GM21723 (cell line): Measurements from ENCODE around the gene IL18.
"Not testable (repeated sequence)": the region's sequence is repeated elsewhere in the genome, so short reads cannot be mapped to it uniquely, and the experiment has no call there.

Experiments
- ATAC-seq: cut with Tn5 transposase; IDR thresholded peaks from one replicate; pipeline ENCODE4 v1.9.1; 2021; ENCODE audit warnings: mild to moderate bottlenecking, moderate library complexity; ENCODE audit not compliant: unreplicated experiment

IL18 gene

GRCh38 chr11:112163875-112164685 lies at the start of gene IL18:
Gene IL18, minus strand, starts transcription at chr11:112164094. Its CDS starts 9,041 bp downstream, at chr11:112155053.
- no peak for ATAC-seq

DNA sequence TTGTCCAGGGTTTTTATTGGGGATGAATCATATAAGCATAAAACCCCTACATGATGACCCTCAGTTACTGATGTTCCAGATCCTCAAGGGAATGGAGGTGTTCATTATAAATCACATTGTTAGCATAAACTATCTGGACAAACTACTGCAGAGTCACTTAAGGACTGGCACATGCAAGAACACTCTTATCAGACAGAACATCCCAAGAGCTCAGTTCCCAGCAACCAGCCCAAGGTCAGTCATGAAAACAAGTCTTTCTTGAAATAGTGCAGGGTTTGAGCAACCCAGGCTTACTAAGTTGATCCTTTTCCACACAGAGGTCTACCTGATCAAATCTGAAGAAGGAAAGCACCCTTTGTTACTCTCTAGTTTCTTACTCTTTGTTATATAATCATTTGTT lies 48.8 kb upstream of the IL18 start:
- no peak for ATAC-seq

DNA sequence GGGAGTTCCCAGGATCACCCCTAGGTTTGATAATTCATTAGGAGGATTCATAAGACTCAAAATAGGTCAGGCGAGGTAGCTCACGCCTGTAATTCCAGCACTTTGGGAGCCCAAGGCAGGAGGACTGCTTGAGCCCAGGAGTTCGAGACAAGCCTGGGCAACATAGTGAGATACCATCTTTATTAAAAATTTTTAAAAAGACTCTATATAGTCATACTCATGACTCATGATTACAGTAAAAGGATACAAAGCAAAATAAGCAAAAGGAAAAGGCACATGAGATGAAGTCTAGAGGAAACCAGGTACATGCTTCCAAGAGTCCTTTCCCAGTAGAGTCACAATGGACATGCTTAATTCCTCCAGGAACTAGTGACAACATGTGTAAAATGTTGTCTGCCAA lies 48.4 kb upstream of the IL18 start:
- ATAC-seq: no peak

DNA sequence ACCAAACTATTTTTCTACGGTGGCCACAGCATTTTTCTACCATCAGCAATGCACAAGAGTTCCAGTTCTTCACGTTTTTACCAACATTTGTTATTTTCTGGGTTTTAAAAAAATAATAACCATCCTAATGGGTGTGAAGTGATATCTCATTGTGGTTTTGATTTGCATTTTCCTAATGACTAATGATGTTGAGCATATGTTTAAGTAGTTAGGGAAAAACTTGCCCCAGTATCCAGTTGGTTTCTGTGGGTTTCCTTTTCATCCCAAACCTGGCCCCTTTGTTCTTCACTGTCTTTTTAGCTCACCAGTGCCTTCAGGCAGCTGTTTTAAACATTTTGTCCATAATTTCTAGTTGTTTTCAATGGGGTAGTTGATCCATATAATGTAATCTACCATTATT lies 47.6 kb upstream of the IL18 start:
- no peak for ATAC-seq

GRCh38 chr11:112210890-112211289 lies 47.0 kb upstream of the IL18 start:
- no peak for ATAC-seq

DNA sequence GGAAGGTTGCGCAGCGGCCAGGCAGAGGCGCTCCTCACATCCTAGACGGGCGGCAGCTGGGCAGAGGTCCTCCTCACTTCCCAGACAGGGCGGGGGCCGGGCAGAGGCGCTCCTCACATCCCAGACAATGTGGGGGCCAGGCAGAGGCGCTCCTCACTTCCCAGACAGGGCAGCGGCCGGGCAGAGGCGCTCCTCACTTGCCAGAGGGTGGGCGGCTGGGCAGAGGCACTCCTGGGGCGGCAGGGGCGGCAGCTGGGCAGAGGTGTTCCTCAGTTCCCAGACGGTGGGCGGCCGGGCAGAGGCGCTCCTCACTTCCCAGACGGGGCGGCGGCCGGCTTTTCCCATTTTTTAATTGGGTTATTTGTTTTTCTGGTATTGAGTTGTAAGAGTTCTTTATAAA lies 42.2 kb upstream of the IL18 start:
- no peak for ATAC-seq

- ATAC-seq: no peak
Observed at GRCh38 chr11:112200252-112200651, 36.4 kb upstream of the IL18 start.

DNA sequence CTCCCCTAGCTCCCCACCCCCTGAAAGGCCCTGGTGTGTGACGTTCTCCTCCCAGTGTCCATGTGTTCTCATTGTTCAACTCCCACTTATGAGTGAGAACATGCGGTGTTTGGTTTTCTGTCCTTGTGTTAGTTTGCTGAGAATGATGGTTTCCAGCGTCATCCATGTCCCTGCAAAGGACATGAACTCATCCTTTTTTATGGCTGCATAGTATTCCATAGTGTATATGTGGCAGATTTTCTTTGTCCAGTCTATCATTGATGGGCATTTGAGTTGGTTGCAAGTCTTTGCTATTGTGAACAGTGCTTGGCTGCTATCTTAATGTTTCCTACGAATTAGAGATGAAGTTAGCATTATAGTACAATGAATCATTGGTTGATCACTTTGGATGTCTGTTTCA lies 35.2 kb upstream of the IL18 start:
- ATAC-seq: not testable (repeated sequence)

DNA sequence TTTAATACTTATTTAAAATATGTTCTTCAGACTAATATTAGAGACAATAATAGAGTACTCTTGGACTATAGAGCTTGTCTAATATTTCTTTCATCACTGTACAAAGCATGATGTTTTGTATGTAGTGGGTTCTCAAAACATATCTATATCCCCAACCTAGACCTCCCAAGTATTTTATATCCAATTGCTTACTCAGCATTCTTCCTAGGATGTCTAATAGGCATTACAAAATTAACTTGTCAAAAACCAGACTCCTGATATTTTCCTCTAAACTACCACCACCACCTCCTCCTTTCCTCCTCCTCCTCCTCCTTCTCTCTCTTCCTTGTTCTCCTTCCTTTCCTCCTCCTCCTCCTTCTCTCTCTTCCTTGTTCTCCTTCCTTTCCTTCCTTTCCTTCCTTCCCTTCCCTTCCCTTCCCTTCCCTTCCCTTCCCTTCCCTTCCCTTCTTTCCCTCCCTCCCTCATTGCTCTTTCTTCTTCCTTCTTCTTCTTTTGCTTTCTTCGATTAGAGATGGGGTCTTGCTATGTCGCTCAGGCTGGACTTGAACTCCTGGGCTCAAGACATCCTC lies 32.7 kb upstream of the IL18 start:
- ATAC-seq: no peak

- ATAC-seq: no peak
Observed at GRCh38 chr11:112195951-112196351, 32.1 kb upstream of the IL18 start.

GRCh38 chr11:112195113-112195512 lies 31.2 kb upstream of the IL18 start:
- not testable (repeated sequence) for ATAC-seq

DNA sequence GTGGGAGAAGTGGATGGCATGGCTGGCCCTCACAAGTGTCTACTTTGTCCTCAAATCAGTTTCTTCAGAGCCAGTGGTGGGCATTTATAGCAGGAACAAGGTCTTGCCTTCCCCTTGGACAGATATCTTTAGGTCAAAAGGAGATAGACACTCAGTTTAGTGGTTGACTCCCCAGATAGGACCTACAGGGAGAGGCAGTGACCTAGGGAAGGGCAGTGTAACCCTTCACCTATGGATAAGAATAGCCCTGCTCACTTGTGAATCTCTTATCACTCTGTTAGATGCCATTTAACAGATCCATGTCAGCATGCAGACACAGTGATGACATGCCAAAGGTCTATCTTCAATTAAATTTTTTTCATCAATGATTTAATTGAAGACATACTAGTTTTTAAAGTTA lies 22.4 kb upstream of the IL18 start:
- ATAC-seq: no peak

DNA sequence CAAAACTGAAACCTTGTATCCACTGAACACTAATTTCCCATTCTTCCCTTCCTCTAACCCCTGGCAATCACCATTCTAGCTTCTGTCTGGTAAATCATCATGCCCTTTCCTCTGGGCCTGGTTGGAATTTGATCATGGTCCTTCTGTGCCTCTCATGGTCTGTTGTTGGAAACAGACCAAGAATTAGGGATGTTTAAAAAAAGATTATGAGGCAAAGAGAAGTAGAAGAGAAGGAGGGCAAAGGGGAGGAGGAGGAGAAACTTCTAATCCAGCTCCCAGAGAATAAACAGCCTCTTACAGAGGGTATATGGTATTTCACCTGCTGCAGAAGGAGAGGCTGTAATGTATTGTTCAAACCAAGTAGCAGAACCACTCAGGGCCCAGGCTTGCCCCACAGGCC lies 22.0 kb upstream of the IL18 start:
- no peak for ATAC-seq

DNA sequence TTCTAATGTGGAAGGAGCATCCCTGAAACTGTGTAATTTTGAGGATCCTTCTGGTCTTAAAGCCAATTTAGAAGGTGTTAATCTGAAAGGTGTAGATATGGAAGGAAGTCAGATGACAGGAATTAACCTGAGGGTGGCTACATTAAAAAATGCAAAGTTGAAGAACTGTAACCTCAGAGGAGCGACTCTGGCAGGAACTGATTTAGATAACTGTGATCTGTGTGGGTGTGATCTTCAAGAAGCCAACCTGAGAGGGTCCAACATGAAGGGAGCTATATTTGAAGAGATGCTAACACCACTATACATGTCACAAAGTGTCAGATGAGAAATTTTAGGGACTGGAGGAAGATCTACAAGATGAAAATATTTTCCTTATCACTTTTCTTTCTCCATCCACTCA lies 19.0 kb upstream of the IL18 start:
- no peak for ATAC-seq

DNA sequence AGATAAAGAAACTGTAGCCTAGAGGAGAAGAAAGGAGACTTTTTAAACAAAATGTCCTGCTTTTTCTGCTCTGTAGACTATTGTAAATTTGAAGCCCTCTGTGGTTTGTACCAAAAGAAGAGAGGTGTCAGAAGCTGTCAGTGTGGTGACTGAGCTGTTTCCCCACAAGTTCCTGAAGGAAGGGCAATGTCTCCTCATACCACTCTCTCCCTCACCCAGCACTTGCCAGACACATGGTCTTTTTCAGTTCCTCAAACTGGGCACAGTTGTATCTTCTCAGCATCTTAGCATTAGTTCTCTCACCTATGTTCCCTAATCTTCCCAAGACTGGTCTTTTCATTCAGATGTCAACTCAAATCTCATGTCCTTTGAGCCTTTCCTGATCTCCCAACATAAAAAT lies 15.7 kb upstream of the IL18 start:
- peak; percentile 73 for ATAC-seq

DNA sequence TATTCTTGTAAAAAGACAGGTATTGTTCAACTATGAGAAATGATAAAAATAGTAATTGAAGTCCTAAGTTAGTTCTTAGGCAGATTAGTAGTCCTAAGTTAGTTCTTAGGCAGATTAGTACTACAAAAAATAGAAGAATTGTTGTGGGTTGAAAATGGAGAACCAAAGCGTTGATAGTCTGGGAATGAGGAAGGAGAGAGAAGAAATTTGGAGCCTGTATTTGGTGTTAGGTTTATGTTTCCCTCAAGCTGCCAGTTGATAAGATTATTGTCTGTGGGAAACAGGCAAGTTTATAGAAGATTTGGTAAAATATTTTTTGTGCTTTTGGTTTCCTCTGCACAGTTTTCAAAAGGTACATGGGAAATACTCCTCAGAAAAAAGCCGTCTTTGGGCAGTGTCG lies 15.0 kb upstream of the IL18 start:
- ATAC-seq: no peak

DNA sequence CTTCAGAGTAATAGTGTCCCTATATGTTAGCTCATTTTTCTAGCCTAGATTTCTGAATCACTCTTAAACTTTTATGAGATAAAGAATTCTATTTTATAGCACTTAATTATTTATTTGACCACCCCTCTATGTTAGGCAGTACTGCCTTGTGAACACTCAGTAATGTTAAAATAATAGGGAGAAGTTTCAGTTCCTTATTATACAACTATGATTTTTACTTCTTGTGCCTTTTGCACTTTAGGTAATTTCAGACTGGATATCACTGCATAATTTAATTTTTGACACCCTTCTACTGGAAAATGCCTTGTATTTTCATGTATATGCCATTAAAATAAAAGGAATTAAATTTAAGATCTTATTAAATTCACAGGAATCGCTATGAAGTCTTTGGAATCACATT lies 14.5 kb upstream of the IL18 start:
- ATAC-seq: no peak

- ATAC-seq: no peak
Observed at GRCh38 chr11:112177589-112177988, 13.7 kb upstream of the IL18 start.

- ATAC-seq: no peak
Observed at GRCh38 chr11:112176077-112176476, 12.2 kb upstream of the IL18 start.

- ATAC-seq: no peak
Observed at GRCh38 chr11:112175599-112175952, 11.7 kb upstream of the IL18 start.

DNA sequence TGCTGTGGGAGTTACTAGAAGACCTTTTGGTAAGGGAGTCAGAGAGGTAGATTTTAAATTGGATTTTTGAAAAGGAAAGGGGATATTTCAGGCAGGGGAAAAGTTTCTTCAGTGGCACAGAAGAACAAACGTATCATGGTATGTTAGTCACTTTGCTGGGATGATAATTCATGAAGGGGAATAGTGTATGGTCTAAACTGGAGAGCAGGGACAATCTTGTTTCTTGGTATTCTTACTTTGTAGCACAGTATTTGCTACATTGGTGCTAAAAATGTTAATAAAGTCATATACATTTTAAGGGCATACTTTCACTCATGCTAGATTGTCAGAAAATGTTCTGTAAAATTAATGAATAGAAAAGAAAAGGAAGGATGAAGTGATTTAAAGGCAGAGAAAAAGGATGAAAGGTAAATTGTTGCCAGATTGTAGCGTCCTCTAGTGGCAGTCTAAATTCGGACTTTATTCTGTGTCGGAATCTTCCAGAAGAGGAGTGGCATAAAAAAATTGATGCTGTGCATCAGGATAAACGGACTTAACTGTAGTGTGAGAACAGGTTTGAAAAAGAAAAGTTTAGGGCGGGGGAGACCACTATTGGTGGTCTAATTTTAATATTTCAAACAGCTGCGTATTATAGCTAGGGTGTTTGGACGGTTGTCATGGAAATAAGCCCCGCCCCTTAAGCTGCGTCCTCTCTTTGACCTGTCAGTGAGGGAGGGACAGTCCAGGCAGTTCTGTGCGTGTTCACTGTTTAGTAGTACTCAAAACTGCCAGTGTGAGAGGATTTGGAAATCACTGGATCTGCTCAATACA lies 11.1 kb upstream of the IL18 start, which contains the start of gene BCO2:
Gene BCO2 (plus strand): TSS at position 724 of the 810 bp plus-strand sequence. CDS start 90 bp downstream, outside the sequence.
- peak; percentile 54 for ATAC-seq

DNA sequence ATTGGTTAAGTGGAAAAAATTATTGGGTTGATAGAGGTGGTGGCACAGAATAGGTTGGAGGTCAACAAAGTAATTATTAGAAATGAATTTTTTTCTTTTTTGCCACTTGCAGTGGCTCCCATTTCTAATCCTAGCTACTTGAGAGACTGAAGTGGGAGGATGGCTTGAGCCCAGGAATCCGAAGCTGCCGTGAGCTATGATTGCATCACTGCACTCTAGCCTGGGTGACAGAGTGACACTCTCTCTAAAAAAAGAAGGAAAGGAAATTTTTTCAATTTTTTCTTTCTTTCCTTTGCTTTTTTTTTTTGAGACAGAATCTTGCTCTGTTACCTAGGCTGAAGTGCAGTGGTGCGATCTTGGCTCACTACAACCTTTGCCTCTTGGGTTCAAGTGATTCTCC lies 9.3 kb upstream of the IL18 start:
- no peak for ATAC-seq
